ENCODE measurements around the gene UBP1.
"Not testable (repeated sequence)": the region's sequence is repeated elsewhere in the genome, so short reads cannot be mapped to it uniquely, and the experiment has no call there.

Gene UBP1

DNA sequence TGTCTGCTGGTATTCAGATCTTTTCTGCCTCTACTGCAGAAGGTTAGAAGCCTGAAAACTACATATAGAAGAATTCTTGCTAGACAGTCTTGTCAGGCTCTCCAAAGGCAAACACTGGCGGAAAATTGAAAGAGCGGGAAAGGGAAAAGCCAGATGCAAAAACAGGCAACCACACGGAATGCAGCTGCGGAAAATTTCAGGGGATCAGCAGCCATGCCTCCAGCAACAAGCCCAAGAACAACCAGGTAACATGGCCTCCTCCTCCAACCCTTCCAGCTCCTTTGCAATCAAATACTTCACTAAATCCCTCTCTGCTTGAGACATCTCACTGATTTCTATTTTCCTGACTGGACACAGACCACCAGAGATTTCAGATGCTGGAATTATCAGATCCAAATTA is 9.6 kb downstream of the UBP1 start:
- no peak for DNase-seq (ENCODE audit: low spot score)
- TF ChIP-seq, protein P1, sequence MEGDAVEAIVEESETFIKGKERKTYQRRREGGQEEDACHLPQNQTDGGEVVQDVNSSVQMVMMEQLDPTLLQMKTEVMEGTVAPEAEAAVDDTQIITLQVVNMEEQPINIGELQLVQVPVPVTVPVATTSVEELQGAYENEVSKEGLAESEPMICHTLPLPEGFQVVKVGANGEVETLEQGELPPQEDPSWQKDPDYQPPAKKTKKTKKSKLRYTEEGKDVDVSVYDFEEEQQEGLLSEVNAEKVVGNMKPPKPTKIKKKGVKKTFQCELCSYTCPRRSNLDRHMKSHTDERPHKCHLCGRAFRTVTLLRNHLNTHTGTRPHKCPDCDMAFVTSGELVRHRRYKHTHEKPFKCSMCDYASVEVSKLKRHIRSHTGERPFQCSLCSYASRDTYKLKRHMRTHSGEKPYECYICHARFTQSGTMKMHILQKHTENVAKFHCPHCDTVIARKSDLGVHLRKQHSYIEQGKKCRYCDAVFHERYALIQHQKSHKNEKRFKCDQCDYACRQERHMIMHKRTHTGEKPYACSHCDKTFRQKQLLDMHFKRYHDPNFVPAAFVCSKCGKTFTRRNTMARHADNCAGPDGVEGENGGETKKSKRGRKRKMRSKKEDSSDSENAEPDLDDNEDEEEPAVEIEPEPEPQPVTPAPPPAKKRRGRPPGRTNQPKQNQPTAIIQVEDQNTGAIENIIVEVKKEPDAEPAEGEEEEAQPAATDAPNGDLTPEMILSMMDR (IDR thresholded peaks at IDR 0.05; ENCODE audit: extremely low read depth, missing control alignments), result no peak

GRCh38 chr3:33430061-33430460 is 10.1 kb downstream of the UBP1 start:
- DNase-seq (ENCODE audit: low spot score), result peak; percentile 13
- TF ChIP-seq, protein P1 (IDR thresholded peaks at IDR 0.05; ENCODE audit: extremely low read depth, missing control alignments), result no peak

GRCh38 chr3:33429306-33429705 is 10.9 kb downstream of the UBP1 start:
- not testable (repeated sequence) for DNase-seq (ENCODE audit: low spot score)

- TF ChIP-seq, protein P1 (IDR thresholded peaks at IDR 0.05; ENCODE audit: extremely low read depth, missing control alignments), result no peak
- no peak for DNase-seq (ENCODE audit: low spot score)
These were observed 11.5 kb downstream of the UBP1 start for GRCh38 chr3:33428734-33429133.

DNA sequence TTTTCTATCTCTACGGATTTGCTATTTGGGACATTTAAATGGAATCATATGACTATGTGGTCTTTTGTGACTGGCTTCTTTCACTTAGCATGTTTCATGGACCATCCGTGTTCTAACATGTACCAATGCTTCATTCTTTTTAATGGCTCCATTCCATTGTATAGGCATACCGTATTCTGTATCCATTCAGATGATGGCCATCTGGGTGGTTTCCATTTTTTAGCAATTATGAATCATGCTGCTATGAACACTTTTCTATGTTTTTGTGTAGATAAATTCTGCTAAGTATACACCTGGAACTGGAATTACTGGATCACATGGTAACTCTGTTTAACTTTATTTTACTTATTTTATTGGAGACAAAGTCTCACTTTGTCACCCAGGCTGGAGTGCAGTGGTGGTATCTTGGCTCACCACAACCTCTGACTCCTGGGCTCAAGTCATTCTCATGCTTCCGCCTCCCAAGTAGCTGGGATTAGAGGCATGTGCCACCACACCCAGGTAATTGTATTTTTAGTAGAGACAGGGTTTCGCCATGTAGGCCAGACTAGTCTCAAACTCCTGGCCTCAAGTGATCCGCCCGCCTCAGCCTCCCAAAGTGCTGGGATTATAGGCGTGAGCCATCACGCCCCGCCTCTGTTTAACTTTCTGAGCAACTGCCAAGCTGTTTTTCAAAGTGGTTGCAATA is 13.4 kb downstream of the UBP1 start:
- no peak for DNase-seq (ENCODE audit: low spot score)
- TF ChIP-seq, protein P1 (IDR thresholded peaks at IDR 0.05; ENCODE audit: extremely low read depth, missing control alignments), result no peak

GRCh38 chr3:33426068-33426467 is 14.1 kb downstream of the UBP1 start:
- TF ChIP-seq, protein P1 (IDR thresholded peaks at IDR 0.05; ENCODE audit: extremely low read depth, missing control alignments), result no peak
- no peak for DNase-seq (ENCODE audit: low spot score)

DNA sequence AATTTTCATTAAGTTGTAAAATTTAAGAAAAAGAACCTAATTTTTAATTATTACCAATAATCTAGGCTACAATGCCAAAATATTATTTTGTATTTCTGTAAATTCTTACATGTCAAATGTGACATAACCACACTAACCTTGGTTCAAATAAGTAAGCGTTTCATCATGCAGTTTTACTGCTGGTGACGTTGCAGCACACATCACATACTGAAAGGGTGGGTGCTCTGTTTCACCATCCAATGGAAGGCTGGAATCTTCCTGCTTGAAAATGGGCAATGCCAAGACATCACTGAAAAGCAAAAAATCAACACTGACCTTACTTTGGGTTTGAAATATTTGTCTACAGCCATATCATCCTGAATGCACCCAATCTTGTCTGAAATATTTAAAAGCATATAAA is 14.8 kb downstream of the UBP1 start:
- no peak for DNase-seq (ENCODE audit: low spot score)

More for the DNA sequence above, 14.8 kb downstream of the UBP1 start:
- TF ChIP-seq, protein P1 (IDR thresholded peaks at IDR 0.05; ENCODE audit: extremely low read depth, missing control alignments), result no peak

All from GM20000 (cell line).